ENCODE measurements around the gene CCDC106.

CCDC106 gene

GRCh38 chr19:55674841-55675660 lies 27.0 kb downstream of the CCDC106 start, which contains the start of gene EPN1:
Gene EPN1 (plus strand): TSS chr19:55675226. CDS start chr19:55678628, 3,402 bp downstream.
- Histone ChIP-seq H3K4ac (ENCODE audit: low read depth, low read length) (no peak within 1 kb of the TSS), H3K79me2 (ENCODE audit: control insufficient read depth, insufficient read depth, low read length) (peaks cover 50% of the 10 kb centered on the region), H3K9ac (ENCODE audit: low read length) (peak within 1 kb of the TSS; percentile 89), H2BK15ac (replicated peaks; ENCODE audit: low read depth) (no peak within 1 kb of the TSS), H3K4me3 (ENCODE audit: low read length) (peak within 1 kb of the TSS; percentile 82), H3K4me2 (ENCODE audit: low read length) (peak within 1 kb of the TSS; percentile 95), H3K79me1 (ENCODE audit: low read length) (peaks cover 23% of the 10 kb centered on the region), H3K56ac (ENCODE audit: low read length) (peak within 1 kb of the TSS; percentile 97), H2BK5ac (ENCODE audit: low read length) (no peak within 1 kb of the TSS), H2AK5ac (ENCODE audit: low read length) (no peak within 1 kb of the TSS), H3K36me3 (ENCODE audit: control insufficient read depth, insufficient read depth, low read length) (peaks cover 5% of the 10 kb centered on the region), H3K4me1 (ENCODE audit: control insufficient read depth, low read depth, low read length) (peaks cover 2% of the 10 kb centered on the region), H3K23ac (ENCODE audit: low read length) (no peak within 1 kb of the TSS), H4K8ac (ENCODE audit: low read depth, low read length) (no peak within 1 kb of the TSS), H2BK120ac (ENCODE audit: low read depth, low read length) (no peak within 1 kb of the TSS), H3K27ac (ENCODE audit: low read depth, low read length) (peak within 1 kb of the TSS; percentile 29), H3K27me3 (ENCODE audit: insufficient read depth, low read length, poor library complexity) (no peaks in the 10 kb centered on the region), H4K5ac (ENCODE audit: low read length) (no peak within 1 kb of the TSS), H3K18ac (ENCODE audit: low read length) (peak within 1 kb of the TSS; percentile 35)
- peak; percentile 98 for DNase-seq
- no CpG with 5 or more reads among the region's 101 CpGs for WGBS (ENCODE audit: extremely low coverage, insufficient coverage, low lambda C conversion rate)

DNA sequence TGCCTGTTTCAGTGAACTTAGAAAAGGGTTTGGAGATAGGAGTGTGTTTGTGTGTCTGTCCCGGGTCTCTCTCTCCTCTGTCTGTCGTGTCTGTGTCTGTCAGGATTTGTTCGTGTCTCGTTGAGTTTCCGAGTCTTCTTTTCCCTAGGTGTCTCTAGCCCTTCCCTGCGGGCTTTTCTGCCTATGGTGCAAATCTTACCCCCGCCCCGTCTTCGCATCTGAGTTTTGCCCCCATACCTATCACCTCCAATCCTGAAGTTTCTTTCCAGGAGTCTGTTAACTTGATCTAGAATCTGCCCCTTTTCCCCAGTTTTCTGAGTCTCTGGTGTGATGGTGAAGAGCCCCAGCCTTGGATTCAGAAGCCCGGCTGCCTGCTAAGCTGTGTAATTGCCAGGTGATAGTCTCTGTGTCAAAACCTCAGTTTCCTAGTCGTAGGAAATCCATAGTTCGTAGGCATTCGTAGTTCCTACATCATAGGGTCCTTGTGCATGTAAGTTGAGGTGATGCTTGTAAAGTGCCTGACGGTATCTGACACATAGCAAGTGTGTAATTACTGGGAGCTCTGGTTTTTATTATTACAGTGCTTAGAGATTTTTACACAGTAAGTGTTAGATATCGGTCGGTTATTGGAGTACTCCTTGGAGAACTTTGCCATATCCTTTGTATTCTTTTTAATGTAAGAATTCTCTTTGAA lies 27.8 kb downstream of the CCDC106 start:
- no peak for DNase-seq
- peak overlapping the region; percentile 29 for H3K27ac ChIP-seq (ENCODE audit: low read depth, low read length)

GRCh38 chr19:55676383-55676782 lies 28.4 kb downstream of the CCDC106 start:
- peaks cover 44% of the 10 kb centered on the region for H3K79me2 ChIP-seq (ENCODE audit: control insufficient read depth, insufficient read depth, low read length)
- no peak overlapping the region for H2BK120ac ChIP-seq (ENCODE audit: low read depth, low read length)
- H3K4me2 ChIP-seq (ENCODE audit: low read length) = no peak overlapping the region
- no peak overlapping the region for H4K5ac ChIP-seq (ENCODE audit: low read length)
- H3K9ac ChIP-seq (ENCODE audit: low read length) = peak overlapping the region; percentile 42
- peaks cover 2% of the 10 kb centered on the region for H3K4me1 ChIP-seq (ENCODE audit: control insufficient read depth, low read depth, low read length)
- H2AK5ac ChIP-seq (ENCODE audit: low read length) = no peak overlapping the region
- no peak overlapping the region for H3K18ac ChIP-seq (ENCODE audit: low read length)
- H3K27ac ChIP-seq (ENCODE audit: low read depth, low read length) = no peak overlapping the region
- WGBS (ENCODE audit: extremely low coverage, insufficient coverage, low lambda C conversion rate) = no CpG with 5 or more reads among the region's 5 CpGs
- H4K8ac ChIP-seq (ENCODE audit: low read depth, low read length) = no peak overlapping the region
- no peak overlapping the region for H2BK15ac ChIP-seq (replicated peaks; ENCODE audit: low read depth)
- H3K36me3 ChIP-seq (ENCODE audit: control insufficient read depth, insufficient read depth, low read length) = peaks cover 2% of the 10 kb centered on the region
- no peak overlapping the region for H2BK5ac ChIP-seq (ENCODE audit: low read length)
- DNase-seq = no peak
- no peak overlapping the region for H3K56ac ChIP-seq (ENCODE audit: low read length)
- no peak overlapping the region for H3K4me3 ChIP-seq (ENCODE audit: low read length)
- no peaks in the 10 kb centered on the region for H3K27me3 ChIP-seq (ENCODE audit: insufficient read depth, low read length, poor library complexity)
- no peak overlapping the region for H3K4ac ChIP-seq (ENCODE audit: low read depth, low read length)
- no peak overlapping the region for H3K23ac ChIP-seq (ENCODE audit: low read length)
- peaks cover 22% of the 10 kb centered on the region for H3K79me1 ChIP-seq (ENCODE audit: low read length)

More for the DNA sequence above, 27.8 kb downstream of the CCDC106 start:
- Histone ChIP-seq H2BK15ac (replicated peaks; ENCODE audit: low read depth) (no peak overlapping the region), H3K4me3 (ENCODE audit: low read length) (peak overlapping the region; percentile 82), H3K56ac (ENCODE audit: low read length) (peak overlapping the region; percentile 97), H2BK120ac (ENCODE audit: low read depth, low read length) (no peak overlapping the region), H3K23ac (ENCODE audit: low read length) (no peak overlapping the region), H3K79me1 (ENCODE audit: low read length) (peaks cover 22% of the 10 kb centered on the region), H4K5ac (ENCODE audit: low read length) (no peak overlapping the region), H3K4me2 (ENCODE audit: low read length) (peak overlapping the region; percentile 95), H2BK5ac (ENCODE audit: low read length) (no peak overlapping the region), H3K4me1 (ENCODE audit: control insufficient read depth, low read depth, low read length) (peaks cover 2% of the 10 kb centered on the region), H3K18ac (ENCODE audit: low read length) (no peak overlapping the region), H3K36me3 (ENCODE audit: control insufficient read depth, insufficient read depth, low read length) (peaks cover 2% of the 10 kb centered on the region), H2AK5ac (ENCODE audit: low read length) (no peak overlapping the region), H3K4ac (ENCODE audit: low read depth, low read length) (no peak overlapping the region), H3K9ac (ENCODE audit: low read length) (peak overlapping the region; percentile 89), H3K27me3 (ENCODE audit: insufficient read depth, low read length, poor library complexity) (no peaks in the 10 kb centered on the region), H3K79me2 (ENCODE audit: control insufficient read depth, insufficient read depth, low read length) (peaks cover 46% of the 10 kb centered on the region), H4K8ac (ENCODE audit: low read depth, low read length) (no peak overlapping the region)
- no CpG with 5 or more reads among the region's 16 CpGs for whole genome bisulfite sequencing (ENCODE audit: extremely low coverage, insufficient coverage, low lambda C conversion rate)

GRCh38 chr19:55676889-55677505 lies 29.0 kb downstream of the CCDC106 start:
- H4K5ac ChIP-seq (ENCODE audit: low read length) = no peak overlapping the region
- H2BK15ac ChIP-seq (replicated peaks; ENCODE audit: low read depth) = no peak overlapping the region
- H3K79me2 ChIP-seq (ENCODE audit: control insufficient read depth, insufficient read depth, low read length) = peaks cover 41% of the 10 kb centered on the region
- no peak overlapping the region for H2BK120ac ChIP-seq (ENCODE audit: low read depth, low read length)
- no peak overlapping the region for H3K4ac ChIP-seq (ENCODE audit: low read depth, low read length)
- peak overlapping the region; percentile 45 for H3K9ac ChIP-seq (ENCODE audit: low read length)
- no peak for DNase-seq
- peaks cover 22% of the 10 kb centered on the region for H3K79me1 ChIP-seq (ENCODE audit: low read length)
- H3K18ac ChIP-seq (ENCODE audit: low read length) = no peak overlapping the region
- H2AK5ac ChIP-seq (ENCODE audit: low read length) = no peak overlapping the region
- H3K4me1 ChIP-seq (ENCODE audit: control insufficient read depth, low read depth, low read length) = peaks cover 2% of the 10 kb centered on the region
- no peak overlapping the region for H4K8ac ChIP-seq (ENCODE audit: low read depth, low read length)
- WGBS (ENCODE audit: extremely low coverage, insufficient coverage, low lambda C conversion rate) = no CpG with 5 or more reads among the region's 7 CpGs
- no peak overlapping the region for H3K27ac ChIP-seq (ENCODE audit: low read depth, low read length)
- no peaks in the 10 kb centered on the region for H3K27me3 ChIP-seq (ENCODE audit: insufficient read depth, low read length, poor library complexity)
- H3K23ac ChIP-seq (ENCODE audit: low read length) = no peak overlapping the region
- H2BK5ac ChIP-seq (ENCODE audit: low read length) = no peak overlapping the region
- H3K36me3 ChIP-seq (ENCODE audit: control insufficient read depth, insufficient read depth, low read length) = peaks cover 2% of the 10 kb centered on the region
- no peak overlapping the region for H3K4me3 ChIP-seq (ENCODE audit: low read length)
- no peak overlapping the region for H3K4me2 ChIP-seq (ENCODE audit: low read length)
- H3K56ac ChIP-seq (ENCODE audit: low read length) = no peak overlapping the region

- H3K56ac ChIP-seq (ENCODE audit: low read length) = no peak overlapping the region
- no peak overlapping the region for H2BK5ac ChIP-seq (ENCODE audit: low read length)
- no peak overlapping the region for H2BK120ac ChIP-seq (ENCODE audit: low read depth, low read length)
- peak; percentile 57 for DNase-seq
- H3K27me3 ChIP-seq (ENCODE audit: insufficient read depth, low read length, poor library complexity) = no peaks in the 10 kb centered on the region
- H3K18ac ChIP-seq (ENCODE audit: low read length) = no peak overlapping the region
- no peak overlapping the region for H3K27ac ChIP-seq (ENCODE audit: low read depth, low read length)
- no peak overlapping the region for H2BK15ac ChIP-seq (replicated peaks; ENCODE audit: low read depth)
- H3K23ac ChIP-seq (ENCODE audit: low read length) = no peak overlapping the region
- no peak overlapping the region for H4K8ac ChIP-seq (ENCODE audit: low read depth, low read length)
- H3K4me2 ChIP-seq (ENCODE audit: low read length) = no peak overlapping the region
- H2AK5ac ChIP-seq (ENCODE audit: low read length) = no peak overlapping the region
- H3K9ac ChIP-seq (ENCODE audit: low read length) = peak overlapping the region; percentile 21
- H3K4me3 ChIP-seq (ENCODE audit: low read length) = no peak overlapping the region
- H3K4me1 ChIP-seq (ENCODE audit: control insufficient read depth, low read depth, low read length) = peaks cover 2% of the 10 kb centered on the region
- no peak overlapping the region for H4K5ac ChIP-seq (ENCODE audit: low read length)
- H3K36me3 ChIP-seq (ENCODE audit: control insufficient read depth, insufficient read depth, low read length) = peaks cover 5% of the 10 kb centered on the region
- no peak overlapping the region for H3K4ac ChIP-seq (ENCODE audit: low read depth, low read length)
- no CpG with 5 or more reads among the region's 6 CpGs for WGBS (ENCODE audit: extremely low coverage, insufficient coverage, low lambda C conversion rate)
- peaks cover 25% of the 10 kb centered on the region for H3K79me1 ChIP-seq (ENCODE audit: low read length)
- peaks cover 41% of the 10 kb centered on the region for H3K79me2 ChIP-seq (ENCODE audit: control insufficient read depth, insufficient read depth, low read length)
These were observed 29.6 kb downstream of the CCDC106 start for GRCh38 chr19:55677572-55678028.

All from mesendoderm (in vitro differentiated cells).